Measurements from ENCODE around the gene CEP152. TPM values are rescaled to one million over a fixed set of nuclear protein-coding genes. Genes with fewer than 3 reads are reported as not detected.
A peak's percentile ranks its signal among the peaks of the same experiment; 100 is the strongest.

The CEP152 gene
- total RNA-seq, 8 experiments from 2014 or later, result 1.4 to 30.2 (median 3.5) TPM

- Histone ChIP-seq H3K4me1 (replicated peaks in 1 of 2) (no peaks in the 10 kb centered on the region), H3K27ac (no peak overlapping the region), H3K4me3 (no peak overlapping the region)
- ATAC-seq (replicated peaks in 6 of 8), result no peak
- in situ Hi-C loops (cut with MboI; ENCODE audit: low pct_unique_long_range_greater_than_20kb in 2 of 9, low sequenced_read_pairs in 9 of 9, unreplicated experiment in 9 of 9), result loop anchor here in 1 of 9 experiments (25.0 kb wide), 1 partner anchor 471 kb away; no protein-coding TSS in a partner anchor
These were observed 22.8 kb upstream of the CEP152 start for GRCh38 chr15:48833526-48834239.

GRCh38 chr15:48832648-48833047, 21.8 kb upstream of the CEP152 start:
- no peaks in the 10 kb centered on the region for H3K4me1 ChIP-seq (replicated peaks in 1 of 2)

GRCh38 chr15:48828906-48829305, 18.0 kb upstream of the CEP152 start:
- no peak for ATAC-seq (replicated peaks in 6 of 8)
- H3K4me1 ChIP-seq (replicated peaks in 1 of 2), result peaks cover 0 to 2% of the 10 kb centered on the region in 2 donors
- in situ Hi-C loops (cut with MboI; ENCODE audit: low pct_unique_long_range_greater_than_20kb in 2 of 9, low sequenced_read_pairs in 9 of 9, unreplicated experiment in 9 of 9), result loop anchor here in 1 of 9 experiments (25.0 kb wide), 1 partner anchor 467 kb away; no protein-coding TSS in a partner anchor
- H3K4me3 ChIP-seq, result no peak overlapping the region
- H3K27ac ChIP-seq, result no peak overlapping the region

More at GRCh38 chr15:48832648-48833047, 21.8 kb upstream of the CEP152 start:
- Histone ChIP-seq H3K27ac (no peak overlapping the region), H3K4me3 (no peak overlapping the region)
- in situ Hi-C loops (cut with MboI; ENCODE audit: low pct_unique_long_range_greater_than_20kb in 2 of 9, low sequenced_read_pairs in 9 of 9, unreplicated experiment in 9 of 9), result loop anchor here in 1 of 9 experiments (25.0 kb wide), 1 partner anchor 470 kb away; no protein-coding TSS in a partner anchor
- ATAC-seq (replicated peaks in 6 of 8), result no peak

- H3K4me3 ChIP-seq, result no peak overlapping the region
- in situ Hi-C loops (cut with MboI; ENCODE audit: low pct_unique_long_range_greater_than_20kb in 2 of 9, low sequenced_read_pairs in 9 of 9, unreplicated experiment in 9 of 9), result loop anchor here in 1 of 9 experiments (25.0 kb wide), 1 partner anchor 466 kb away; no protein-coding TSS in a partner anchor
- peaks cover 0 to 2% of the 10 kb centered on the region in 2 donors for H3K4me1 ChIP-seq (replicated peaks in 1 of 2)
- no peak for ATAC-seq (replicated peaks in 6 of 8)
- 50 to 93% (median 80%) methylated on average over 2 to 4 of the region's 4 CpGs for WGBS, 10 experiments
- H3K27ac ChIP-seq, result no peak overlapping the region
These were observed 17.6 kb upstream of the CEP152 start for GRCh38 chr15:48828471-48828870.

GRCh38 chr15:48825075-48825474, 14.2 kb upstream of the CEP152 start:
- Histone ChIP-seq H3K4me1 (replicated peaks in 1 of 2) (peaks cover 0 to 2% of the 10 kb centered on the region in 2 donors), H3K4me3 (no peak overlapping the region), H3K27ac (no peak overlapping the region)
- WGBS, 10 experiments, result 40 to 88% (median 63%) methylated on average over 1 of the region's 1 CpG; no CpG with 5 or more reads in 2 of the 10 experiments
- in situ Hi-C loops (cut with MboI; ENCODE audit: low pct_unique_long_range_greater_than_20kb in 2 of 9, low sequenced_read_pairs in 9 of 9, unreplicated experiment in 9 of 9), result loop anchor here in 1 of 9 experiments (25.0 kb wide), 1 partner anchor 463 kb away; no protein-coding TSS in a partner anchor
- ATAC-seq (replicated peaks in 6 of 8), result peak in 1 of 8 experiments; percentile 31

- no peak for ATAC-seq (replicated peaks in 6 of 8)
- no peak overlapping the region for H3K4me3 ChIP-seq
- in situ Hi-C loops (cut with MboI; ENCODE audit: low pct_unique_long_range_greater_than_20kb in 2 of 9, low sequenced_read_pairs in 9 of 9, unreplicated experiment in 9 of 9), result loop anchor here in 2 of 9 experiments (25.0 kb wide), 2 partner anchors 186 to 461 kb away; partner anchors contain the start of gene FBN1 (in 1 of the 2)
- WGBS, 10 experiments, result 7 to 100% (median 44%) methylated on average over 1 of the region's 1 CpG; no CpG with 5 or more reads in 4 of the 10 experiments
- no peak overlapping the region for H3K27ac ChIP-seq
- H3K4me1 ChIP-seq (replicated peaks in 1 of 2), result peaks cover 0 to 2% of the 10 kb centered on the region in 2 donors
These were observed 12.8 kb upstream of the CEP152 start for GRCh38 chr15:48823706-48824105.

GRCh38 chr15:48823237-48823636, 12.4 kb upstream of the CEP152 start:
- H3K4me1 ChIP-seq (replicated peaks in 1 of 2), result peaks cover 0 to 2% of the 10 kb centered on the region in 2 donors
- WGBS, 10 experiments, result 0% methylated on average over 1 of the region's 1 CpG; no CpG with 5 or more reads in 4 of the 10 experiments
- no peak overlapping the region for H3K4me3 ChIP-seq
- ATAC-seq (replicated peaks in 6 of 8), result peak in 1 of 8 experiments; percentile 16
- in situ Hi-C loops (cut with MboI; ENCODE audit: low pct_unique_long_range_greater_than_20kb in 2 of 9, low sequenced_read_pairs in 9 of 9, unreplicated experiment in 9 of 9), result loop anchor here in 2 of 9 experiments (25.0 kb wide), 2 partner anchors 186 to 461 kb away; partner anchors contain the start of gene FBN1 (in 1 of the 2)
- no peak overlapping the region for H3K27ac ChIP-seq

- Histone ChIP-seq H3K4me3 (no peak overlapping the region), H3K4me1 (replicated peaks in 1 of 2) (peaks cover 0 to 3% of the 10 kb centered on the region in 2 donors), H3K27ac (no peak overlapping the region)
- 46 to 92% (median 72%) methylated on average over 1 to 2 of the region's 2 CpGs; no CpG with 5 or more reads in 4 of the 10 experiments for WGBS, 10 experiments
- in situ Hi-C loops (cut with MboI; ENCODE audit: low pct_unique_long_range_greater_than_20kb in 2 of 9, low sequenced_read_pairs in 9 of 9, unreplicated experiment in 9 of 9), result loop anchor here in 2 of 9 experiments (25.0 kb wide), 2 partner anchors 177 to 452 kb away; partner anchors contain the start of gene FBN1 (in 1 of the 2)
- no peak for ATAC-seq (replicated peaks in 6 of 8)
These were observed 3.4 kb upstream of the CEP152 start for GRCh38 chr15:48814286-48814685.

GRCh38 chr15:48811325-48811958, 573 bp upstream of the CEP152 start:
- Histone ChIP-seq H3K27ac (no peak overlapping the region), H3K4me3 (peak overlapping the region; percentile 38 to 72 (median 54)), H3K4me1 (replicated peaks in 1 of 2) (peaks cover 0 to 3% of the 10 kb centered on the region in 2 donors)
- WGBS, 10 experiments, result 3 to 32% (median 9%) methylated on average over 3 to 20 of the region's 25 CpGs
- ATAC-seq (replicated peaks in 6 of 8), result peak in 1 of 8 experiments; percentile 3
- in situ Hi-C loops (cut with MboI; ENCODE audit: low pct_unique_long_range_greater_than_20kb in 2 of 9, low sequenced_read_pairs in 9 of 9, unreplicated experiment in 9 of 9), result loop anchor here in 2 of 9 experiments (25.0 kb wide), 2 partner anchors 174 to 449 kb away; partner anchors contain the start of gene FBN1 (in 1 of the 2)

GRCh38 chr15:48806151-48806550, 4.7 kb downstream of the CEP152 start:
- ATAC-seq (replicated peaks in 6 of 8), result no peak
- 10 to 57% (median 41%) methylated on average over 1 to 2 of the region's 2 CpGs; no CpG with 5 or more reads in 2 of the 10 experiments for WGBS, 10 experiments
- Histone ChIP-seq H3K4me1 (replicated peaks in 1 of 2) (peaks cover 0 to 3% of the 10 kb centered on the region in 2 donors), H3K4me3 (no peak overlapping the region), H3K27ac (no peak overlapping the region)
- in situ Hi-C loops (cut with MboI; ENCODE audit: low pct_unique_long_range_greater_than_20kb in 2 of 9, low sequenced_read_pairs in 9 of 9, unreplicated experiment in 9 of 9), result loop anchor here in 2 of 9 experiments (25.0 kb wide), 2 partner anchors 169 to 444 kb away; partner anchors contain the start of gene FBN1 (in 1 of the 2)

GRCh38 chr15:48805591-48805990, 5.3 kb downstream of the CEP152 start:
- no peak overlapping the region for H3K27ac ChIP-seq
- in situ Hi-C loops (cut with MboI; ENCODE audit: low pct_unique_long_range_greater_than_20kb in 2 of 9, low sequenced_read_pairs in 9 of 9, unreplicated experiment in 9 of 9), result loop anchor here in 2 of 9 experiments (25.0 kb wide), 2 partner anchors 168 to 443 kb away; partner anchors contain the start of gene FBN1 (in 1 of the 2)
- WGBS, 10 experiments, result 25 to 100% (median 88%) methylated on average over 1 to 2 of the region's 2 CpGs; no CpG with 5 or more reads in 2 of the 10 experiments
- H3K4me3 ChIP-seq, result no peak overlapping the region
- ATAC-seq (replicated peaks in 6 of 8), result no peak
- H3K4me1 ChIP-seq (replicated peaks in 1 of 2), result peaks cover 0 to 3% of the 10 kb centered on the region in 2 donors

GRCh38 chr15:48803877-48804276, 7.0 kb downstream of the CEP152 start:
- no peak for ATAC-seq (replicated peaks in 6 of 8)
- in situ Hi-C loops (cut with MboI; ENCODE audit: low pct_unique_long_range_greater_than_20kb in 2 of 9, low sequenced_read_pairs in 9 of 9, unreplicated experiment in 9 of 9), result loop anchor here in 2 of 9 experiments (25.0 kb wide), 2 partner anchors 167 to 442 kb away; partner anchors contain the start of gene FBN1 (in 1 of the 2)
- Histone ChIP-seq H3K27ac (no peak overlapping the region), H3K4me1 (replicated peaks in 1 of 2) (no peaks in the 10 kb centered on the region), H3K4me3 (no peak overlapping the region)
- 33 to 100% (median 75%) methylated on average over 1 of the region's 2 CpGs; no CpG with 5 or more reads in 4 of the 10 experiments for WGBS, 10 experiments

All from motor neuron (in vitro differentiated cells).